Epithelial cell of alveolus of lung (primary cell): Measurements from ENCODE around the gene CASP5. TPM values are rescaled to one million over a fixed set of nuclear protein-coding genes. Genes with fewer than 3 reads are reported as not detected.

Experiments used
- total RNA-seq: library from RNA; depleted of rRNA; stranded (reverse); fragments of >200 nt; gene quantifications from 2 replicates; pipeline ENCODE4 v1.2.1, GENCODE V29; 2015

CASP5 gene
- not detected in 2 replicates for total RNA-seq

GRCh38 chr11:105023003-105023402 is at the start of gene CASP5:
TSS of gene CASP5 (minus strand) at chr11:105023168. CDS start at chr11:105023136, 32 bp downstream.

GRCh38 chr11:105044557-105045524 is 21.9 kb upstream of the CASP5 start, which contains the start of gene CARD16:
TSS of gene CARD16 (minus strand) at chr11:105045335. CDS start at chr11:105045297, 38 bp downstream.

GRCh38 chr11:105034813-105035620 is 12.0 kb upstream of the CASP5 start, which contains the start of gene CASP1:
TSS of gene CASP1 (minus strand) at chr11:105035144. CDS start at chr11:105035113, 31 bp downstream.

GRCh38 chr11:104968355-104968855 is 54.6 kb downstream of the CASP5 start, which contains the start of gene CASP4:
TSS of gene CASP4 (minus strand) at chr11:104968574. CDS start at chr11:104968525, 49 bp downstream.

Other genes with a start within 250 kb of the CASP5 start
- not detected in 2 replicates for gene CASP12, start 124.7 kb downstream of the CASP5 start, total RNA-seq
- 128 and 239 TPM in 2 replicates for gene CASP4, start 54.6 kb downstream of the CASP5 start, total RNA-seq
- gene CASP1, start 12.0 kb upstream of the CASP5 start, total RNA-seq: 22.5 and 44.0 TPM in 2 replicates
- 29.6 and 167 TPM in 2 replicates for gene CARD16, start 22.2 kb upstream of the CASP5 start, total RNA-seq
- gene CARD18, start 116.6 kb upstream of the CASP5 start, total RNA-seq: not detected in 2 replicates